ENCODE data around the gene ANKS3. TPM values are rescaled to one million over a fixed set of nuclear protein-coding genes. Genes with fewer than 3 reads are reported as not detected.

ANKS3 gene
- total and polyA plus RNA-seq, 5 experiments from 2014 or later, result 4.3 to 37.0 (median 9.0) TPM

DNA sequence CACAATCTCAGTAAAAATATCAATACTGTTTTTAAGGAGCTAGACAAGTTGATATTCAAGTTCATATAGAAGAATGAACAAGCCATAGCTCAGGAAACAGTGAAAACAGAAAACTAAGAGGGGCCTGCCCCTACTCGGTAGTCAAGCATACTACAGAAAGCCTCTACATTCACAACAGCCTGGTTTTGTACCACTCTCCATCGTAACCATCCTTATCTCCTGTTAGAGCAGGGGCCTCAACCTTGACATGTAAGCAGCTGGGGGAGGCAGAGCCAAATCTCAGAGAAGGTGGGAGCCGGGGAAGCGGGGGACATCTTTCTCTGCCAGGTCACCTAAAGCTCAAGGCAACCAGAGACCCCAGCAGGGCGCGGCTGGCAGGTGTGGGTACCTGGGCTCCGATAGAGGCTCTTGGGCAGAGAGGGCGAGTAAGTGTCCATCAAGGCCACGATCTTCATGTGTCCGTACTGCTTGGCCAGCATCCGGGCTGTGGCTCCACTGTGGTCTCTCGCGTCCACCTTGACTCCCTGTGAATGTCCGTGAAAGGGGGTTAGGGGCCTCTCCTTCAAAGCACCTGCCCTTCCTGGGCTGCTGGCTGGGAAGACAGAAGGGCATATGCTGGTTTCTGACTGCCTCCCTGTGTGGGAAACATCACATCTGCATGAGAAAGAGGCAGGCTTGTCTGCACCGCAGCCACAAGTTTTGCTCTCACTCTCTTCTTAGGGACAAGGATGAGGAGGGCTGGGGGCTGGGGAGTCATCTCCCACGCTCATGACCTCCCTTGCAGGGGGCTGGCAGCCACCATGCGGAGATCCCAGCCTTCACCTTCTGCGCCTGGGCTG is 20.2 kb downstream of the ANKS3 start:
- Mint-ChIP-seq H3K4me3 (no peak overlapping the region), H3K36me3 (peaks cover 0 to 60% (median 19%) of the 10 kb centered on the region in 3 donors), H3K4me1 (peaks cover 0 to 1% (median 0%) of the 10 kb centered on the region in 4 donors), H3K27me3 (no peaks in the 10 kb centered on the region), H3K9me3 (no peaks in the 10 kb centered on the region), H3K27ac (peak overlapping the region in 2 of 10 donors; percentile 28 to 62)
- ATAC-seq (no peak), DNase-seq (no peak)
- POLR2A ChIA-PET, result interaction anchor here (0.8 kb wide), 1 partner anchor 14 kb away, joined by 5 read pairs; no protein-coding TSS in a partner anchor

DNA sequence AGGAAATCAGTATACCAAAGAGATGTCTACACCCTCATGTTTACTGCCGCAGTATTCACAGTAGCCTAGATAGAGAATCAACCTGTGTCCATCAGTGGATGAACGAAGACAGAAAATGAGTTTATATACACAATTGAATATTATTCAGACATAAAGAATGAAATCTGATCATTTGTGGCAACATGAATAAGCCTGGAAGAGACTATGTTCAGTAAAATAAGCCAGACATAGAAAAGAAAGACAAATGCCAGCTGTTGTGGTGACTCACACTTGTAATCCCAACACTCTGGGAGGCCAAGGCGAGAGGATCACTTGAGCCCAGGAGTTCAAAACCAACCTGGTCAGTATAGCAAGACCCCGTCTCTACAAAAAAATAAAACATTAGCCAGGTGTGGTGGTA is 24.6 kb downstream of the ANKS3 start:
- H3K27me3 Mint-ChIP-seq, result no peaks in the 10 kb centered on the region
- peaks cover 0 to 5% (median 1%) of the 10 kb centered on the region in 4 donors for H3K4me1 Mint-ChIP-seq
- POLR2A ChIA-PET, result interaction anchor here (1.4 kb wide), 1 partner anchor 16 kb away, joined by 6 read pairs; the partner anchor contains the start of gene NUDT16L1
- no peak overlapping the region for H3K27ac Mint-ChIP-seq
- no peak for ATAC-seq
- peaks cover 0 to 78% (median 35%) of the 10 kb centered on the region in 3 donors for H3K36me3 Mint-ChIP-seq
- no peak overlapping the region for H3K4me3 Mint-ChIP-seq
- no peak for DNase-seq
- no peaks in the 10 kb centered on the region for H3K9me3 Mint-ChIP-seq

DNA sequence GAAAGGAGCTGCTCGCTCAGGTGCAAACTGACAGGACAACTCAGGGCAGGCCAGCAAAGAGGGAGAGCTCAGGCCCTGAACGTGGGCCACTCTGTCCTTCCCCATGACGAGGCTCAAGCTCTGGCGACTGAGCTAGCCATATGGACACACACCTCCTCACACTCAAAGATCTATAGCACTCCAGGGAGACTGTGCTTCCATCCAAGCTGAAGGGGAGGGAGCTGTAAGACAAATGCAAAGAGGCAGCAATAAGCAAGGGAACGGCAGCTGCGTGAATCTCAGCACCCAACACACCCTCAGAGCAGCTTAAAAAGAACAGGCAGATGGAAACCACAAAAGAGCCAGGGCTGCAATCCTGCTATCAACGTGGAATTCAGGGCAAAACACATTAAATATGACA is 27.2 kb downstream of the ANKS3 start:
- POLR2A ChIA-PET, result interaction anchor here (0.9 to 1.4 kb wide), 3 partner anchors 9 to 28 kb away, joined by 3 read pairs; partner anchors contain the start of genes ANKS3, DNAAF8 and NUDT16L1
- H3K9me3 Mint-ChIP-seq, result no peaks in the 10 kb centered on the region
- ATAC-seq (no peak), DNase-seq (no peak)
- H3K27ac Mint-ChIP-seq, result no peak overlapping the region
- H3K4me1 Mint-ChIP-seq, result peaks cover 0 to 4% (median 1%) of the 10 kb centered on the region in 4 donors
- H3K27me3 Mint-ChIP-seq, result no peaks in the 10 kb centered on the region
- no peak overlapping the region for H3K4me3 Mint-ChIP-seq
- H3K36me3 Mint-ChIP-seq, result peaks cover 0 to 67% (median 31%) of the 10 kb centered on the region in 3 donors

DNA sequence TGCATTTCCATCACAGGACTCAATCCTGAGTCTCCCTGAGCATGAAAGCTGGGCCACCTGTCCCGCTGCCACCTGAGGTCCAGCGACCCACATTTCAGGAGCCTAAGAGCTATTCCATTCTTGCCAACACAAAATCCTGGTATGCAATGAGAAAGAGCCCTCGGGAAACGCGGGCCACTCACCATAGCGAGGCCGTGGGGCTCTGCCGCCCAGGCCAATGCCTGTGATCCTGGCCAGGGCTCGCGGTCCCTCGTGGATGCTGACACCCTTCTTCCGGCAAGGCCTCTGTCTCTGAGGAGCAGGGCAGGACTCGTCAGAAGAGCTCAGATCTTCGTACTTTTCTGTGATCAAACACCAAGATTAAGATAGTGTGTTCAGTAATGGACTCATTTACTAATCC is 29.2 kb downstream of the ANKS3 start:
- Mint-ChIP-seq H3K36me3 (peaks cover 0 to 58% (median 23%) of the 10 kb centered on the region in 3 donors), H3K9me3 (no peaks in the 10 kb centered on the region), H3K4me3 (no peak overlapping the region), H3K27ac (peak overlapping the region in 2 of 10 donors; percentile 8 to 48), H3K4me1 (peaks cover 0 to 11% (median 3%) of the 10 kb centered on the region in 4 donors), H3K27me3 (no peaks in the 10 kb centered on the region)
- DNase-seq (no peak), ATAC-seq (no peak)
- POLR2A ChIA-PET, result interaction anchor here (1.1 to 1.5 kb wide), 3 partner anchors 9 to 11 kb away, joined by 3 to 7 read pairs (median 4); partner anchors contain the start of gene NUDT16L1

DNA sequence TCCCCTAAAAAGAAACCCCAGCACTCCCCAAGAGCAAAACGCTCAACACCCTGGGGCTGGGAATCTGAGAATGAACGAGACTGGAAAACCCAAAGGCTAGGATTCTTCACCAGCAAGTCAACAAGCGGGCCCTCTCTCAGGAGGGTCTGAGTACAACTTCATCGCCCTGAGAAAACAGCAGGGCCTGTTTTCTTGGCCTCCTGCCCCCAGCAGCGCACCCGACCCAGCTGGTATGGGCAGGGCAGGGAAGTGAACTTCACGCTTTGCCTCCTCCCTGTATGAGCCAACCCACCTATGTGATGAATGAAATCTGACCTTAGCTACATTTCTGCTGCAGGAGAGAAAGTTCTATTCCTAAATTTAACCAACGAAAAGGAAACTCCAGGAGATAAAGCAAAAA is 29.6 kb downstream of the ANKS3 start:
- H3K4me1 Mint-ChIP-seq, result peaks cover 0 to 14% (median 3%) of the 10 kb centered on the region in 4 donors
- no peak for DNase-seq
- peak overlapping the region in 2 of 10 donors; percentile 8 to 25 for H3K27ac Mint-ChIP-seq
- no peaks in the 10 kb centered on the region for H3K9me3 Mint-ChIP-seq
- peaks cover 0 to 58% (median 19%) of the 10 kb centered on the region in 3 donors for H3K36me3 Mint-ChIP-seq
- no peak for ATAC-seq
- POLR2A ChIA-PET, result interaction anchor here (1.1 to 1.5 kb wide), 3 partner anchors 9 to 12 kb away, joined by 3 to 7 read pairs (median 4); partner anchors contain the start of gene NUDT16L1
- H3K4me3 Mint-ChIP-seq, result no peak overlapping the region
- H3K27me3 Mint-ChIP-seq, result no peaks in the 10 kb centered on the region

DNA sequence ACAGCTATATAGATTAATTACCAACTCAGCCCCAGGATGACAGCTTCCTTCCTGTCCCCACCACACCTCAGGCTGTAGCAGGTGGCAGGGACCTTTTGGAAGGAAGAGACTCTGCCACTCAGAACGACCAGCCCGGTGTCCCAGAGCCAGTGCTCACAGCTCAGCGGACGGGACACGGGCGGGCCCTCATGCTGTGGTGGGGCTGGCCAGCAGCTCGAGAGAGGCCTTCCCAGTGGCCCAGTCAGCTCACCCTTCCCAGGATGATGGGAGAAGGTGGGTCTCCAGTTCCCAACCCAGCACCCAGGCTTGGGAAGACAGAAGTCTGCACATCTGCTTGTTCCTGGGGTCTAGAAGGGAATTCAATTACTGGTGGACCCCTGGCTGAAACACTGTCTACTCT is 30.2 kb downstream of the ANKS3 start:
- Mint-ChIP-seq H3K9me3 (no peaks in the 10 kb centered on the region), H3K27me3 (no peaks in the 10 kb centered on the region), H3K4me3 (no peak overlapping the region), H3K4me1 (peaks cover 0 to 17% (median 3%) of the 10 kb centered on the region in 4 donors), H3K36me3 (peaks cover 0 to 62% (median 18%) of the 10 kb centered on the region in 3 donors), H3K27ac (peak overlapping the region in 1 of 10 donors; percentile 52)
- ATAC-seq (no peak), DNase-seq (no peak)
- POLR2A ChIA-PET, result interaction anchor here (1.4 to 2.7 kb wide), 2 partner anchors 10 to 12 kb away, joined by 4 to 8 read pairs; partner anchors contain the start of gene NUDT16L1

DNA sequence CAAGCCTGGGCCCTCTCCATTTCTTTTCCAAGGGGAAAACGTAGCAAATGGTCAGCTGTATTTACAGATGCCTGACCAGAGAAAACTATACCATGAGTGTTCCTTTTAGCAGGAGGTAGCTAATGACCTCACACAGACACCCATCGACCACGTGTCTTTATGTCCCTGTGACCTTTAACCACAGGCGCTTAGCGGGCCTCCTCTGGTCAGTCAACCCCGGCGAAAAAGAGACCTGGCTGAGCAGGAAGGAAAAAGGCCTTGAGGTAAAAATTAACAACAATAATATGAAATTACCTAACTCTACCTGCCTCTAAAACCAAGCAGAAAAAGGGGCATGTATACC is 31.6 kb downstream of the ANKS3 start:
- POLR2A ChIA-PET, result interaction anchor here (1.3 to 2.7 kb wide), 2 partner anchors 9 to 15 kb away, joined by 5 to 8 read pairs; partner anchors contain the start of gene NUDT16L1
- ATAC-seq (no peak), DNase-seq (no peak)
- peaks cover 0 to 55% (median 10%) of the 10 kb centered on the region in 3 donors for H3K36me3 Mint-ChIP-seq
- H3K9me3 Mint-ChIP-seq, result no peaks in the 10 kb centered on the region
- H3K27me3 Mint-ChIP-seq, result no peaks in the 10 kb centered on the region
- H3K27ac Mint-ChIP-seq, result no peak overlapping the region
- no peak overlapping the region for H3K4me3 Mint-ChIP-seq
- H3K4me1 Mint-ChIP-seq, result peaks cover 0 to 17% (median 3%) of the 10 kb centered on the region in 4 donors

DNA sequence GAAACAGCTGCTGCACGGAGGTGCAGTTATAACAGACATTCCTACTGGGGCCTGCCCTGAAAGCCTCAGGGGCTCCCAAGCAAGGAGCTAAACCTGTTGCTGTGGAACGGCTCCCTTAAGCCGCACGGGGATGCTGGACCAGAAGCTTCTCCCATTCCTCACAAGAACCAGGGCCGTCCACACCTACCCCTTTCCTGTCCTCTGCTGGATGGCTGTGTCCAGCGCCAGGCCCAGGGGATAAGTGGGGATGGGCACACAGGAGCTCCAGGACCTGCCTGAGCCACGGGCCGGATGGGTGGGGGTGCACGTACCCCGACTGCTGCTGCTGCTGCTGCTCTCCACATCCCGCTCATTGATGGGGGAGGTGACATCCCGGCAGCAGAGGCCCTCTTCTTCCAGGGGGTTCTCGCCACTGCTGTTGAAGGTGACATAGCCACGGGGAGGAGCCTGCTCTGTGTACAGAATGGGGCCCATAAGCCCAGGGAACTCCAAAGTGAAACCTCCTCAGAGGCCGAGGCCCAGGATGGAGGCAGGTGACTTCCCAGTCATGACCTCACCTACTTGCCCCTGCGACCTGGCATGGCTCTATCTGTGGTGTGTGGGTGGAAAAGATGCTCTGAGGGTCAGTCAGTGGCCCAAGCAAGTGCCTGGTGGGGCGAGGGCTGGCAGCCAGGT is 32.1 kb downstream of the ANKS3 start:
- H3K27ac Mint-ChIP-seq, result peak overlapping the region in 1 of 10 donors; percentile 25
- no peaks in the 10 kb centered on the region for H3K9me3 Mint-ChIP-seq
- H3K4me3 Mint-ChIP-seq, result peak overlapping the region in 1 of 10 donors; percentile 47
- no peak for DNase-seq
- no peak for ATAC-seq
- POLR2A ChIA-PET, result interaction anchor here (1.3 to 2.7 kb wide), 2 partner anchors 8 to 15 kb away, joined by 5 to 8 read pairs; partner anchors contain the start of gene NUDT16L1
- H3K27me3 Mint-ChIP-seq, result no peaks in the 10 kb centered on the region
- peaks cover 0 to 51% (median 7%) of the 10 kb centered on the region in 3 donors for H3K36me3 Mint-ChIP-seq
- H3K4me1 Mint-ChIP-seq, result peaks cover 0 to 16% (median 2%) of the 10 kb centered on the region in 4 donors

DNA sequence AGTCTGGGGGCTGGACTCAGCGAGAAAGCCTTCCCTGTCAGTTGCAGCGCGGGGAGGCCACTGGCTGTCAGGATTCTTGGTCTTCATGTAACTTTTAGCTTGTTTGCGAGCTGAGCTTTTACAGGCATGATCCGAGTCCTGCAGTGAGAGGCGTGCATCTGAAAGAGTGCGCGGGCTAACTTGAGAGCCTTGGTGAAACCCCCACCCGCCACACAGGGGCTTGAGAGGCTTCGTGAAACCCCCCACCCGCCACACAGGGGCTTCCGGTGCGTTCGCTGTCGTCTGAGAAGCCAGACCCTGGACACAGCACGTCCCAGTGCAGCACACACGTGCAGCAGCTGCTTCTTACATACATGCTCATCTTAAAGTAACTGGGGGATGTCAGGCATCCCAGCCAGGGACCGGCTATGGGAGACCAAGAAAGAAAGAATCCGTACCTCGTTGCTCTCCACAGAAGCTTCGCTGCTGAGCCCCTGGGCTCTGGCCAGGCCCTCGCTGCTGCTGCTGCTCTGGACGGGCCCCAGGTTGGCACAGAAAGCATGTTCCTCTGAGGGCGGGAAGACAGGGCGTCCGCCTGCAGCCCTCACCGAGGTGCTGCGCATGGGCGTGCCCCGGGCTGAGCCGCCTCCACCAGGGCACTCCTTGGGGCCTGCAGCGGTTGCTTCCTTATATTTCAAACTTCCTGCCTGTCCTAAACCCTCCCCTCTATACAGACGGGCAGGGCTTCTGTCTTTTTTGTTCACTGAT is 32.9 kb downstream of the ANKS3 start:
- Mint-ChIP-seq H3K36me3 (peaks cover 0 to 49% (median 3%) of the 10 kb centered on the region in 3 donors), H3K9me3 (no peaks in the 10 kb centered on the region), H3K27ac (peak overlapping the region in 5 of 10 donors; percentile 13 to 77 (median 53)), H3K4me3 (peak overlapping the region in 1 of 10 donors; percentile 47), H3K27me3 (no peaks in the 10 kb centered on the region), H3K4me1 (peaks cover 0 to 14% (median under 1%) of the 10 kb centered on the region in 4 donors)
- ATAC-seq (no peak), DNase-seq (no peak)
- POLR2A ChIA-PET, result interaction anchor here (0.7 to 2.7 kb wide), 3 partner anchors 8 to 47 kb away, joined by 3 to 8 read pairs (median 3); partner anchors contain the start of gene NUDT16L1

DNA sequence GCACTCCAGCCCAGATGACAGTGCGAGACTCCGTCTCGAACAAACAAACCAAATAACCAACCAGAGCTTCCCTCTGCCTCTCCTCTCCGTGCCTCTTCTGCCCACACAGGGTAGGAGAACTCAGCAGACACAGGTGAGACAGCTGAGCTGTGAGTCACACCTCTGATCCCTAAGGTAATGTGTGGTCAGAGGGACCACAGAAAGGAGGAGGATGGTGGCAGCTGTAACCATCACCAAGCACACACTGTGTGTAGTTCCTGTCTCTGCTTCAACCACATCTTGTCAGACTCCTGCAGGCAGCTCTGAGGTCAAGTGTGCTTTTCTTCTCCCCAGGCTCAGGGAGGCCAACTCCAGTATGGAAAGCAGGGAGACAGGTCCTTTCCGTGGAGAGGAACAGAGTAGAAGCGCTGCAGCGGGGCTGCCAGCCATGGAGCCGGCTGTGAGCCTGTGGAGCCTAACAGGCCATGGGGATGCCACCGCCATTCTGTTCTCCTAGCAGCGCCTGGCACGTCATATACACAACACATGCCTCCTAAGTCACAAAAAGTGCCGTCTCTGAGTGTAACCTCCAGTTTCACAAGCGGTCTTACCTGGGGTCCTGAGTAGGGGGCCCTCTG is 33.6 kb downstream of the ANKS3 start:
- Mint-ChIP-seq H3K36me3 (peaks cover 0 to 52% (median 3%) of the 10 kb centered on the region in 3 donors), H3K4me1 (peaks cover 1 to 15% (median 1%) of the 10 kb centered on the region in 4 donors), H3K4me3 (no peak overlapping the region), H3K9me3 (no peaks in the 10 kb centered on the region), H3K27me3 (no peaks in the 10 kb centered on the region), H3K27ac (peak overlapping the region in 6 of 10 donors; percentile 43 to 77 (median 54))
- ATAC-seq (peak; percentile 77 to 86), DNase-seq (peak in 4 of 10 donors; percentile 23 to 63 (median 38))
- POLR2A ChIA-PET, result interaction anchor here (0.6 to 1.6 kb wide), 4 partner anchors 14 to 82 kb away, joined by 3 to 5 read pairs (median 3); no protein-coding TSS in a partner anchor

DNA sequence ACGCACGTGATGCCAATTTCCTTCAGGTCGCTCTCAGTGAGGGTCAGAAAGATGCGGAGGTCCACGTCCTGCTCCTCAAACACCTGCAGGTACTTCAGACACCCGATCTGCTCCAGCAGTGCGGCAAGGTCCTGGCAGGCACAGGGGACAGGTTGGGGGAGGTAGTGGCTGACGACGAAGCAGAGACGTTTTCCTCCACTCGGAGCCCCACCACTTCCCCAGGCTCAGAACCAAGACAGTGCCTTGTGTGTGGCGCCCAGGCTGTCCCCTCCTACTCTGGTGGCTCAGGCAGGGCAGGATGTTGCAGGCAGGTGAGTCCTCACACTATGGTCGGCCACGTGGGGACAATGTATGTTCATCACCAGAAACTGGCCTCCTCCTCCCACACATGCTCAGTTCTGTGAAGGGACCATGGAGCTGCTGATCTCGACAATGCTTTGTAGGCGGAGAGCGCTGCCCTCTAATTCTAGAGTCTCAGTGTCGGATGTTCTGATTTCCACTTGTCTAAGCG is 35.0 kb downstream of the ANKS3 start:
- Mint-ChIP-seq H3K27ac (peak overlapping the region in 3 of 10 donors; percentile 49 to 62 (median 51)), H3K9me3 (no peaks in the 10 kb centered on the region), H3K4me1 (peaks cover 2 to 22% (median 8%) of the 10 kb centered on the region in 4 donors), H3K36me3 (peaks cover 0 to 40% (median 0%) of the 10 kb centered on the region in 3 donors), H3K27me3 (no peaks in the 10 kb centered on the region), H3K4me3 (no peak overlapping the region)
- POLR2A ChIA-PET, result interaction anchor here (0.5 to 0.9 kb wide), 2 partner anchors 38 to 66 kb away, joined by 3 to 5 read pairs; no protein-coding TSS in a partner anchor
- ATAC-seq, result no peak
- no peak for DNase-seq

Data from naive thymus-derived CD8-positive, alpha-beta T cell (primary cell).